HG03442 (cell line): ENCODE results near the gene CAST.

Experiments
- ATAC-seq: cut with Tn5 transposase; IDR thresholded peaks from one replicate; pipeline ENCODE4 v1.9.1; 2021; ENCODE audit warnings: mild to moderate bottlenecking, moderate library complexity; ENCODE audit not compliant: unreplicated experiment

Gene CAST

GRCh38 chr5:96706433-96707111 lies 44.4 kb downstream of the CAST start:
- ATAC-seq, result no peak

- no peak for ATAC-seq
These were observed 46.4 kb downstream of the CAST start for GRCh38 chr5:96708600-96708999.

DNA sequence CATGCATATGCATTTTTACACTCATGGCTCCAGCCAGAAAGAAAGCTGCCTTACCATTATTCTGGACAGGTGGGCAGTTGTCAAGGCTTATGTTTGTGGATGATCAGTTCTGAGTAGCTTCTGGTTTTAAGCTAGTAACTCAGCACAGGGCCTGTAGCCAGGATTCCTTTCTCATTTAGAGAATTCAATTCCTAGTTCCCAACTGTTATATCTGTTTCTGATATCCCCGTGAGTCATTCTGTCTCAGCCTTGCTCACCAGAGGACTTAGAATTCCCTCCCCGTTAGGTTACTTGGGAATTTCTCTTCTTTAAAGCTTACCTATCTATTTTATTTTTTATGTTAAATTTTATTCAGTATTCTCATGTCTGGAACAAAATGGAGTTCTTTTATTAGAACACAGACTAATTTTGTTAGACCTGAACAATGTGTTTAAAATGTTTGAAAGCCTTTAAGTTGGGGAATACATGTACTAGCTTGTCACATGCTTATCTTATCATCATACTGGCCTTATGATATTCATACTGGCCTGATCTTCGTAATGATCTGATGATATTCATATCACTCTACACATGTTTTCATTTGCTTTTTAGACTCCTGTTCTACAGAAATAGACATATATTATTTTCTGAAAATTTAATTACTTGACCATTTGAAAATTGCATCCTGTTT lies 47.1 kb downstream of the CAST start:
- ATAC-seq, result no peak

DNA sequence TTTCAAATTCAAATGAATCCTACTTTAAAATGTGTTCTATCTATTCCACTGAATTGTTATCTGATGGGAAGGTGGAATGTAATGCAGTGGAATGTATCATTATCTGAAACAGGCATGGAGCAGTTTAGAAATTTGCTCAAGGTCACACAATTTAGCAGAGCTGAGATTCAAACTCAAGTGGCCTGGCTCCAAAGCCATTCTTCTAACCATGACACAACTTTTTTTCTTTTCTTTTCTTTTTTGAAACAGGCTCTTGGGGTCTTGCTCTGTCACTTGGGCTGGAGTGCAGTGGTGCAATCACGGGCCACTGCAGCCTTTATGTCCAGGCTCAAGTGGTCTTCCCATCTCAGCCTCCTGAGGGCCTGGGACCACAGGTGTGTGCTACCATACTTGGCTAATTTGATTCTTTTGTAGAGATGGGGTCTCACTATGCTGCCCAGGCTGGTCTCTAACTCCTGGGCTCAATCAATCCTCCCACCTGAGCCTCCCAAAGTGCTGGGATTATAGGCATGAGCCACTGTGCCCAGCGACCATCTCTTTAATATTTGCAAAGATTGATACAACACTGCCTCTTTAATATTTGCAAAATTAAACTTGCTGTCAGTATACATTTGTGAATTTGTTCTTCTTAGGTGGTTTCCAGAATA lies 50.0 kb downstream of the CAST start:
- ATAC-seq, result no peak

DNA sequence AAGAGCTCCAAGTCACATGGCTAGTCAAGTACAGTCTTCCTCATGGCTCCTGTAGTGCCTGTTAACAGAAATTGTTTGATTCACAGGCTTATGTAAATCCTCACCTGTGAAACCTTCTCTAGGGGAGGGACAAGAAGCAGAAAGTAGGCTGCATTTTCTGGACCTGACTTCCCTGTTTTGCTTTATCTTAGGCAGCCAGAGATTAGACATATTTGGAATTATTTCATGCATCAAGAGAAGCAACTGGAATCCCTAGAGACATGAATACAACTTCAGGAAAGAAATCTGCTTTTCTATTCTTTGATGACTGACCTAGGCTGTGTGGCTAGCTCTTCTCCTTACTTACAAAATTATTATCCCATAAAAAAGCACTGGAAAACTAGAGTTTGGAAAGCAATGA lies 52.3 kb downstream of the CAST start:
- no peak for ATAC-seq

DNA sequence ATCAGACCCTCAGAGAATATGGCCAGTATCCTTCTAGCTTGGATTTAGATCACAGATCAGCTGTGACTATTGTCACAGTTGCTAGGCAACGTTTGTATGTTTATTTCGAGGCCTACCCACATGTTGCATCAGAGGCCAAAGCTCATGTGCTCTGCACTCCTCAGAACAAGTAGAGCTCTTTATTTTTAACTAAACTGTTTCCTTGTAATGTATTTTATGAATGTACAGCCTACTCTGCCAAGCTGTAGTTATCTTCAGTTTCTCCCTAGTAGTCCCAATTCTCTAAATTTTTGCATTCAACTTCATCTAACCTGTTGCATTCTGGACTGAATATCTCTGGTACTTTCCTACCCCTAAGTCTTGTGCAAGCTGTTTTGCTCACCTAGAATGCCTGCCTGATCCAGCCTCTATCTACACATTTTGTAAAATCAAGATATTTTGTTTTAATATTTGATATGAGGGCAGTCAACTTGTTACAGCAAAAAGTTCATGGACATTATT lies 52.8 kb downstream of the CAST start:
- peak; percentile 81 for ATAC-seq

DNA sequence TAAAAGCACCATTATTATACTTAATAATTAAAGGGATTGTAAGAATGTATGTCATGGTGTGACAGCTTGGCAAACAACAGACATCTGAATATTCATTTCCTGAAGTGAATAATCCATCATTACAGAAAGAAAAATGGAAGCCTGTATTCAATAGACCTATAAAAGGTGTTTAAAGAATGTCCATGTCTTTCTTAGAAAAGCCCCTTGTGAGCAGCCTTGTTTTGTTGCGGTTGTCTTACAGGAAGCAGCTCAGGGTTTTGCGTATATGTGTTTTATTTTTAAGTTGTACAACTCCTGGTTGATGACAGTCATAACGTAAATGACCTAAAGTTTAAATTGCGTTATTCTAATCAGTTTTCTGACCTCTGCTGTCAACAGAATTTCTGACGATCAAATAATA lies 53.8 kb downstream of the CAST start:
- ATAC-seq, result no peak

DNA sequence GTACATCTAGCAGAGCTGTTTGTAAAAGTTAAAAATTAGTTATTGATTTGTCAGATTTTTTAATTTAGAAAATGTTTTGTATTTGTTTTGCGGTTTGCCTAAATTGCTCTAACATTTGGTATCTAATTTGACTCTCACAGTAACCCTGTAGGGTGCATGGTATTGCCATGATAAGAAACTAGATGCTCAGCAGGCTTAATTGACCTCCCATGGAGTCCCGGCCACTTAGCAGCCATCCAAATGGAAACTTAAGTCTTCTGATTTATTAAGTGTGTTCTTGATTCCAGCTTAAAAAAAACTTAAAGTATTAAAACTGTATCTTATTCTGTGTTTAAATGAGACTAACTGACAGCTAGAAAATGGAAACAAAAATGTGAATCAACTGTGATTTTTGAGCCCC lies 54.5 kb downstream of the CAST start:
- no peak for ATAC-seq

DNA sequence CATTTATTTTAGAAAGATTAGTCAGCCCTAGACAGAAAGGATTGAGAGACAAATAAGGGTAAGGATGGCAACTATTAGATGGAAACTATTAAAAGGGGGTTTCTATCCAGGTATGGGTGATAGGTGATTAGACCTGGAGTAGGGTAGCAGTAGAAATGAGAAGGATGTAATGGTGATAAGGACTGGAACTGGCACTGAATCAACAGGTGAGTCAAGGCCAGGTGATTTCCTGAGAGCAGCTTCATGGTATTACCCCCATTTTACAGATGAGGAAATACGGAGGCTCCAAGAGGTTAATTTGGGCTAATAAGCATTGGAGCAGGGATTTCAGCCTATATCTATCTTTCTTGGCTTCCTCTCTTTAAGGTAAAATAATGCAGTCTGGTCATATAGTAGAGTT lies 55.7 kb downstream of the CAST start:
- ATAC-seq, result no peak

DNA sequence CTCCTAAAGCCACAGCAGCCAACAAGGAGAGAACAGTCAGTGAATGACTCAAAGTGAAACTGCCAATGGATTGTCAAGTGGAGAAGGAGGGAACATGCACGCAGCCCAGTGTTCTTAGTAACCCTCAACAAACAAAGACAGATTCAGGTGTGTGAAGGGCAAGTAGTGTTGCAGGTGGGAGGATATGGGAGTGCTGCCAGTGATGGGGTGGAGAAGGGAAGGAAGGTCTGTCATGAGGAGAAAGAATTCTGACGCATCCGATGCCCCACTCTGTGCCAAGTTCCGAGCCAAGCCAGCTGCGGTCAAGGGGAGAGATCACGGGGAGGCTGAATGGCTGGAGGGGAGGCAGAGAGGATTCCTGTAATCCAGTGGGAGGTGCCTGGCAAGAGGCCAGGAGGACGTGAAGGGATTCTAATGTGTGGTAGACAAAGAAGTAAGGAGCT lies 56.5 kb downstream of the CAST start:
- ATAC-seq, result no peak

DNA sequence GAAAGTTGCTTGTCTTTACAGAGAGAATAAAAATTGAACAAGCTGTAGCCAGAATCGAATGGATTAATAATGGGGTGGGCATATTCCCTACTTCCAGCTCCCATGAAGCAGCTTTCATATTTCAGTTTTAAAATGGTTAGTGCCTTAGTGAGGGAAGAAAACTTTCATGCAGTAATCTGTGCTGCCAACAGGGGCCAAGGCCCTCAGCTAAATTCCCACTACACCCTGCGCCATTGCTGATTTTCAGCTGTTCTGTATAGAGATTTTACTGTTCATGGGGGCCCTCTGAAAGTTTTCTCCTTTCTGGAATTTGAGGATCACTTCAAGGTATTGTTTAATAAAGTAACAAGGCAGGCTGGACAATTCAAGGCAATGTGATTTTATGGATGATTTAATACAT lies 58.2 kb downstream of the CAST start:
- ATAC-seq, result no peak

GRCh38 chr5:96721351-96721977 lies 59.3 kb downstream of the CAST start:
- ATAC-seq, result no peak

DNA sequence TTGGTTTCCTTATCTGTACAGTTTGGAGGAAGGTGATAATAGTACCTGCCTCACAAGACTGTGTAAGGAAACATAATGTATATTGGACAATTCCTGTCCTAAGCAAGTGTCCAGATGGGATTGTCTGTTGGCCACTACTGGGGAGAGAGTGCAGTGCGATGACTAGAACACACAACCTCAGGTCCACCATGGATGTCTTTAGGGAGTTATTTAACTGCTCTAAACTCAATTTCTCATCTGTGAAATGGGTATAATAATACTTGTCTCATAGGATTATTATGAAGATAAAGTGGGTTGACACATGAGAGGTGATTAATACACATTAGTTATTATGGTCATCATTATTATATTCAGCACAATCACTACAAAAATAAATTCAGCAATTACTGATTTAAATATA lies 63.1 kb downstream of the CAST start:
- ATAC-seq, result no peak

DNA sequence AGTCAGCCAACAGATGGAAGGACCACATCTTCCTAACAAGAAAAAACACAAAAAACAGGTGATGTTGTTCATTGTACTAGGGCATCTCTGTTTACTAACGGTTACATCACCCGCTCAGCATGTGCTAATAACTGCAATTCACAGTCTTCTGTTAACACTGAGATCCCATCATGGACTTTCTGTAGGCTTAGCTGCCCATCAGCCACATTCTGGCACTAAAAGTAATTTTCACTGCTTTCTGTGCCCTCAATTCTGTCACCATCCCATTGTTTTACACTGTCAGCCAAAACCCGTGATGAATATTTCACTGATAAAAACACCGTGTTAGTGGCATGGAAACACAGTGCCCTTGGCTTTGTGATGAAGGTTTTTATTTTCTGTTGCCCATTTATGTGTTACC lies 64.6 kb downstream of the CAST start:
- ATAC-seq, result no peak

- ATAC-seq, result no peak
These were observed 67.0 kb downstream of the CAST start for GRCh38 chr5:96729156-96729555.

- ATAC-seq, result no peak
These were observed 68.4 kb downstream of the CAST start for GRCh38 chr5:96730586-96730985.

GRCh38 chr5:96733771-96734500 lies 71.8 kb downstream of the CAST start:
- no peak for ATAC-seq

DNA sequence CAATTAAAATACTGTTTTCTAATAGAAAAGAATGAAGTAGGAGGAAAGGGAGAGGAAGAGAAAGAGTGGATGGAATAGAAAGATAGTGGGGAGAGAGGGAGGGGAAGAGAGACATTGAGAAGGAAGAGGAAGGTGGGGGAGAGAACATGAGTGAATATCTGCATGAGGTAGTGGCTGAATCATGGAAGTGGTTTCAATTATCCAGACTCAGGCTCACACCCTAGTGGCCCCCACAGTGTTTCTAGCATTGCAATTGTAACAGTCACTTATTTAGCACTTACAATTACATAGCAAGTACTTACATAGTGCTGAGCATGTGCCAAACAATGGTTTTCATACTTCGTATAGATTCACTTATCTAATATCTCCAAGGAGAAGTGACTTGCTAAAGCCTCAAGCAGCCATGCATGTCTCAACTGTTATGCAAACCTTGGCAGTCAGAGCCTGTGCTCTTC lies 72.7 kb downstream of the CAST start:
- no peak for ATAC-seq

- no peak for ATAC-seq
These were observed 74.8 kb downstream of the CAST start for GRCh38 chr5:96736937-96737336.

DNA sequence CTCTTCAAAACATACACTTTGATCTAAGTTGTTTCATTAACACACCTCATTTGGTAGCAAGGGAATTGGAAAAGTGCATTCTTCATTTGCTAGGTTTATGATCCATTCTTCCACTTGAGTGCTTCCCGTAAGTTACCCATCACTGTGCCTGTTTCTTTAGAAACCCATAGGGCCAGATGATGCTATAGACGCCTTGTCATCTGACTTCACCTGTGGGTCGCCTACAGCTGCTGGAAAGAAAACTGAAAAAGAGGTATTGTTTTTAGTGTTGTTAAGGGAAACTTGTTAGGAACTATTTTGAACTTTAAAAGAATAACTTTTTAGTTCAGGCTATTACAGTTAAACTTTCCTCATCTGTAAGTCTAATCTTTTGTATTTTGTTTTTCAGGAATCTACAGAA lies 78.9 kb downstream of the CAST start:
- ATAC-seq, result no peak

- ATAC-seq, result no peak
These were observed 79.7 kb downstream of the CAST start for GRCh38 chr5:96741891-96742309.
